ENCODE measurements around the gene ST3GAL4.

The ST3GAL4 gene

GRCh38 chr11:126431401-126432064 is 76.0 kb downstream of the ST3GAL4 start:
- H3K36me3 ChIP-seq (ENCODE audit: control insufficient read depth in 2 of 2, insufficient read depth in 2 of 2, low read length in 2 of 2): no peaks in the 10 kb centered on the region
- no peak overlapping the region for H3K9ac ChIP-seq (ENCODE audit: low read length in 2 of 2)
- H3K4me3 ChIP-seq (ENCODE audit: low read length in 2 of 2): no peak overlapping the region
- H3K9me3 ChIP-seq (ENCODE audit: control insufficient read depth in 2 of 2, low read length in 2 of 2): no peaks in the 10 kb centered on the region
- peaks cover 0 to 2% of the 10 kb centered on the region in 2 donors for H3K27me3 ChIP-seq (ENCODE audit: control insufficient read depth in 1 of 2, insufficient read depth in 2 of 2, low read length in 2 of 2)
- H3K27ac ChIP-seq (ENCODE audit: low read length): no peak overlapping the region
- H3K4me1 ChIP-seq (ENCODE audit: control insufficient read depth, insufficient read depth, low read length): peaks cover 7% of the 10 kb centered on the region

DNA sequence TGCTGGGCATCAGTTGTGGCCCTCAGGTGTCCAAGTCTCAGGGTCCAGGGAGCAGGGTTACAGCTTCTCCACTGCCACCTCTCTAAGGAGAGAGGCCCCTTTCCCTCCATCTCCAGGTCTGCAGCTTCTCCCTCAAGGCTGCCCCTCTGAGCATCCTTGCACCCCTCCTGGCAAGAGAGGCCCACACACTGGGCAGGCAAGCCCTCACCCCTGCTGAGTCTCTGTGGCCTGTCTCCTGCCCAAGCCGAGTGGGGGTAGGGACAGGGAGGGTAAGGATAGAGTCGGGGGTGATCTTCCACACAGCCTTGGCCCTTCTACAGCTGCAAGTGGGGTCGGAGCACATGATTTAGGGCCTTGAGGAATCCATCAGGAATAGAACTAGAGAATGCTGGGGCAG is 76.6 kb downstream of the ST3GAL4 start:
- Histone ChIP-seq H3K36me3 (ENCODE audit: control insufficient read depth in 2 of 2, insufficient read depth in 2 of 2, low read length in 2 of 2) (no peaks in the 10 kb centered on the region), H3K27ac (ENCODE audit: low read length) (no peak overlapping the region), H3K4me1 (ENCODE audit: control insufficient read depth, insufficient read depth, low read length) (peaks cover 7% of the 10 kb centered on the region), H3K9ac (ENCODE audit: low read length in 2 of 2) (no peak overlapping the region), H3K27me3 (ENCODE audit: control insufficient read depth in 1 of 2, insufficient read depth in 2 of 2, low read length in 2 of 2) (peaks cover 0 to 2% of the 10 kb centered on the region in 2 donors), H3K4me3 (ENCODE audit: low read length in 2 of 2) (no peak overlapping the region), H3K9me3 (ENCODE audit: control insufficient read depth in 2 of 2, low read length in 2 of 2) (no peaks in the 10 kb centered on the region)

DNA sequence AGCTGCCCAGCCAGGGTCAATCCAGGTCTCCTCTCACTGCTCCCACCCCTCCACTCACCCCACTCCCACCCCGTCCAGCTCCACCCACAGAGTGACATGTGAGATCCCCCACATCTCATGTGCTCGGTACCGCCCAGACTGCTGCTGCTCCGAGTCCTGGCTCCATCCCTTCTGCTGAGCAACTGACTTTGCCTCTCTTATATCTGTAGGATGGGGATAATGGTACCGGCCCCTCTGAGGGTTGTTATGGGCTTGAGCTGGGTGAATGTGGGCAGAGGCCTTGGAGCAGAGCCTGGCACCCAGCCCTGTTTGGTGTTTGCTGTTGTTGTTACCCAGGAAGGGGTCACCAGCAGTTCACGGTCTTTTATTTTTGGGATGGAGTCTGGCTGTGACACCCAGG is 77.0 kb downstream of the ST3GAL4 start:
- Histone ChIP-seq H3K9ac (ENCODE audit: low read length in 2 of 2) (no peak overlapping the region), H3K9me3 (ENCODE audit: control insufficient read depth in 2 of 2, low read length in 2 of 2) (no peaks in the 10 kb centered on the region), H3K27me3 (ENCODE audit: control insufficient read depth in 1 of 2, insufficient read depth in 2 of 2, low read length in 2 of 2) (peaks cover 0 to 2% of the 10 kb centered on the region in 2 donors), H3K36me3 (ENCODE audit: control insufficient read depth in 2 of 2, insufficient read depth in 2 of 2, low read length in 2 of 2) (no peaks in the 10 kb centered on the region), H3K4me1 (ENCODE audit: control insufficient read depth, insufficient read depth, low read length) (peaks cover 7% of the 10 kb centered on the region), H3K4me3 (ENCODE audit: low read length in 2 of 2) (no peak overlapping the region), H3K27ac (ENCODE audit: low read length) (no peak overlapping the region)

DNA sequence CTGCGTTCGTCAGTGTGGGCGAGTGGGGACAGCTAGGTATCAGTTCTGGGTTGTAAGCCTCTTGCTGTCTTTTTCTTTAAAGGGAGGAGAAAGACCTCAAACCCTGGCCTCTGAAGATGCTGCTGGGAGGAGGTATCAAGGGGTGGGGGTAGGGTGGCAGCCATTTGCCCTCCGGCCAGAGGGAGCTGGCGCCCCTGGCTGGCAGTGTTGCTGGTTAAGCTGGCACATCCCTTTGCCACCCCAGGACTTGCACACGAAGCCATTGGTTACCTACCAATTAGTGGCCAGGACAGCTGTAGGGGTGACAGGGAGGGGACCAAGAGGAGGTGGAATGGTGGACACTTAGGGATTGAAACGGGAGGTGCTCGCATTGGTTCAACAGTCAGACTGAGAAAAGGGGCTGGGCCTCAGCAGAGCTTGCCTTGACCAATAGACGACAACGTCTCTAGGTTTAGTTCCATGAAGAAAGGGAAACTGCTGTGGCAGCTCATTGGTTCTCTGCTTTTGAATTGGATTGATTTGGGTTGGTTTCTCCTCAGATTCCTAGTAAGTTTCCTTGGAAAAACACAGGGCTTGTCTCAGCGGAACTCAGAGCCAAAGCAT is 77.9 kb downstream of the ST3GAL4 start:
- Histone ChIP-seq H3K9ac (ENCODE audit: low read length in 2 of 2) (no peak overlapping the region), H3K27ac (ENCODE audit: low read length) (no peak overlapping the region), H3K4me3 (ENCODE audit: low read length in 2 of 2) (no peak overlapping the region), H3K36me3 (ENCODE audit: control insufficient read depth in 2 of 2, insufficient read depth in 2 of 2, low read length in 2 of 2) (no peaks in the 10 kb centered on the region), H3K9me3 (ENCODE audit: control insufficient read depth in 2 of 2, low read length in 2 of 2) (no peaks in the 10 kb centered on the region), H3K27me3 (ENCODE audit: control insufficient read depth in 1 of 2, insufficient read depth in 2 of 2, low read length in 2 of 2) (peaks cover 0 to 2% of the 10 kb centered on the region in 2 donors), H3K4me1 (ENCODE audit: control insufficient read depth, insufficient read depth, low read length) (peaks cover 7% of the 10 kb centered on the region)

DNA sequence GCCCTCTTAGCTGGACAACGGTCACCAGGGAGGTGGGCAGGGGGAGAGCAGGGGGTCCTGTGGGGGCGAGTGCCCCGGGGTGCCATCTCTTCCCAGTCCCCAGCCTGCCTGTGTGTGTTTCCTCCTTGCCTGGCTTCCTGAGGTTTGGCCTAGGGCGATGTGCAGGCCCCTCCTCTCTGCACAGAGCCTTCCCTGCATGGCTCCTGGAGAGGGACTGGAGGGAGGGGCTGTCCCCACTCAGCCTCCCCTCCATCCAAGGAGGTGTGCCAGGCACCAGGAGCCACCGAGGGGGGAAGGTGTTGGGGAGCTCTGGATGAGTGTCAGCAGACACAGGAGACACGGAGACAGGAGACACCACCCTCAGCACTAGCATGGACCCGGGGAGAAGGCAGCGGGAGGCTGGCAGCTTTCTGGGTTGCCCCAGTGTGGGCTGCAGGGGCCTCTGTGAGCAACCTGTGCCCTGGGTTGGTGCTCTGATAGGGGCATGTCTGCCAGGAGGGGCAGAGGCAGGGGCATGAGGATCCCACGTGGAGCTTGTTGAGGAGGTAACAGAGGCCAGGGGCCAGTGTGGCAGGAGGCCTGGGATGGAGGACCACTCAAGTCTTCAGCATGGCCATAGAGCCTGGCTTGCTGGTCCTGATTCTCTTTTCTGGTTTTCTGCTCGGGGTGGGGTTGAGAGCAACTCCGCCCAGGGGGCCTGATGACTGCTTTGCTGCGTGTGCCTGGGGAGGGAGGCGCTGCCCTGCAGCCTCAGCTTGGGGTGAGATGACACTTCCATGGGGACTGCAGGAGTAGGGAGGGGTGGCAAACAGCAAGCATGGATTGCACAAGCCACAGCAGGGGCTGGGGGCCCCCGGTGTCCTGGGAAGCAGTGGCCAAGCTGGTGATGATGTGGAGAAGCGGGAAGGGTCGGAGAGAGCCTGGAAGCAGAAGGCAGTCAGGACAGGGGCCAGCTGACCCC is 78.8 kb downstream of the ST3GAL4 start:
- H3K9ac ChIP-seq (ENCODE audit: low read length in 2 of 2): no peak overlapping the region

GRCh38 chr11:126434950-126435335 is 79.5 kb downstream of the ST3GAL4 start:
- no peak overlapping the region for H3K4me3 ChIP-seq (ENCODE audit: low read length in 2 of 2)
- no peak overlapping the region for H3K27ac ChIP-seq (ENCODE audit: low read length)
- peaks cover 7% of the 10 kb centered on the region for H3K4me1 ChIP-seq (ENCODE audit: control insufficient read depth, insufficient read depth, low read length)
- peaks cover 0 to 3% of the 10 kb centered on the region in 2 donors for H3K27me3 ChIP-seq (ENCODE audit: control insufficient read depth in 1 of 2, insufficient read depth in 2 of 2, low read length in 2 of 2)
- H3K9me3 ChIP-seq (ENCODE audit: control insufficient read depth in 2 of 2, low read length in 2 of 2): no peaks in the 10 kb centered on the region
- H3K9ac ChIP-seq (ENCODE audit: low read length in 2 of 2): no peak overlapping the region
- no peaks in the 10 kb centered on the region for H3K36me3 ChIP-seq (ENCODE audit: control insufficient read depth in 2 of 2, insufficient read depth in 2 of 2, low read length in 2 of 2)

More for the DNA sequence above, 78.8 kb downstream of the ST3GAL4 start:
- Histone ChIP-seq H3K27ac (ENCODE audit: low read length) (no peak overlapping the region), H3K36me3 (ENCODE audit: control insufficient read depth in 2 of 2, insufficient read depth in 2 of 2, low read length in 2 of 2) (no peaks in the 10 kb centered on the region), H3K4me3 (ENCODE audit: low read length in 2 of 2) (no peak overlapping the region), H3K4me1 (ENCODE audit: control insufficient read depth, insufficient read depth, low read length) (peaks cover 7% of the 10 kb centered on the region), H3K9me3 (ENCODE audit: control insufficient read depth in 2 of 2, low read length in 2 of 2) (no peaks in the 10 kb centered on the region), H3K27me3 (ENCODE audit: control insufficient read depth in 1 of 2, insufficient read depth in 2 of 2, low read length in 2 of 2) (peaks cover 0 to 2% of the 10 kb centered on the region in 2 donors)

DNA sequence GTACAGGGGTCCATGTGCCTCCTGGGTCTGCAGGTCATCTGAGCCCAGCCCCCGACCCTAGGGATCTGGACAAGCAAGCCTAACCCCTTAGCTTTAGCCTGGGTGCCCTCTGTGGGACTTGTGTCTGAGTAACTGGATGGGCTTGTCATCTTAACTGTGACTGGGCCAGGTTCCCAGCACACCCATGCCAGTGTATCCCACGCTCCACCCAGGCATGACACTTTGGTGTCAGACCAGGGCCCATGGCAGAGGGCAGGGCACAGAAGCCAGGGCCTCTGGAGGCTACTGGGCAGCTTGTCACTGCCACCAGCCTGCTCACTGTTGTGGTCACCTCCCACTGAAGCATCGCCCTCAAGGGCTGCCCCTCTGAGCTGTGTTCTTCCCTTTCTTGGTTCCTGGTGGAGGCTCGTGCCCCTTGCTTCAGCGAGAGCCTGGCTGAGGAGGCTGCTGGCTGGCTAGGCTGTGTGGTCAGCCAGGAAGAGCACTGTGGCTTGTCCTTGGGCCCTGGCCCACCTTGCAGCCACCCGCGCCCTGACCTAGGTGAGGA is 80.8 kb downstream of the ST3GAL4 start:
- Histone ChIP-seq H3K4me1 (ENCODE audit: control insufficient read depth, insufficient read depth, low read length) (peaks cover 9% of the 10 kb centered on the region), H3K27me3 (ENCODE audit: control insufficient read depth in 1 of 2, insufficient read depth in 2 of 2, low read length in 2 of 2) (peaks cover under 1 to 10% of the 10 kb centered on the region in 2 donors), H3K9me3 (ENCODE audit: control insufficient read depth in 2 of 2, low read length in 2 of 2) (no peaks in the 10 kb centered on the region), H3K27ac (ENCODE audit: low read length) (no peak overlapping the region), H3K36me3 (ENCODE audit: control insufficient read depth in 2 of 2, insufficient read depth in 2 of 2, low read length in 2 of 2) (no peaks in the 10 kb centered on the region), H3K4me3 (ENCODE audit: low read length in 2 of 2) (no peak overlapping the region), H3K9ac (ENCODE audit: low read length in 2 of 2) (no peak overlapping the region)

DNA sequence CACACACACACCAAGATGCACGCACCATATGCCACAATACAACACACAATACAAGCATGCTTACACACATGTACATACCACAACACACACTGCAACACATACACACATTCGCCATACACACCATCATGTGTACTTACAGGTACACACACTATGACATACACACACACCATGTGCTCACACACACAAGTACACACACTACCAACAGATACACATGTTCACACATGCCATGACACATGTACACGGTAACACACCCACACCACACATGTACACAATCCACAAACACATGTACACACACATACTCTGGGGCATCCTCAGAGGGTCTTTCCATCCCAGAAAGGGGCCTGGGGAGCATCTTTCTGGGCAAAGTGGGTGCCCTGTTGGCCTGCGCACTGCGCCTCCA is 82.2 kb downstream of the ST3GAL4 start:
- H3K27me3 ChIP-seq (ENCODE audit: control insufficient read depth in 1 of 2, insufficient read depth in 2 of 2, low read length in 2 of 2): peaks cover 4 to 13% of the 10 kb centered on the region in 2 donors
- no peaks in the 10 kb centered on the region for H3K9me3 ChIP-seq (ENCODE audit: control insufficient read depth in 2 of 2, low read length in 2 of 2)
- H3K4me1 ChIP-seq (ENCODE audit: control insufficient read depth, insufficient read depth, low read length): peaks cover 5% of the 10 kb centered on the region
- no peak overlapping the region for H3K9ac ChIP-seq (ENCODE audit: low read length in 2 of 2)
- no peaks in the 10 kb centered on the region for H3K36me3 ChIP-seq (ENCODE audit: control insufficient read depth in 2 of 2, insufficient read depth in 2 of 2, low read length in 2 of 2)
- H3K4me3 ChIP-seq (ENCODE audit: low read length in 2 of 2): no peak overlapping the region
- no peak overlapping the region for H3K27ac ChIP-seq (ENCODE audit: low read length)

- H3K9me3 ChIP-seq (ENCODE audit: control insufficient read depth in 2 of 2, low read length in 2 of 2): no peaks in the 10 kb centered on the region
- H3K4me3 ChIP-seq (ENCODE audit: low read length in 2 of 2): no peak overlapping the region
- H3K4me1 ChIP-seq (ENCODE audit: control insufficient read depth, insufficient read depth, low read length): peaks cover 5% of the 10 kb centered on the region
- no peak overlapping the region for H3K9ac ChIP-seq (ENCODE audit: low read length in 2 of 2)
- H3K36me3 ChIP-seq (ENCODE audit: control insufficient read depth in 2 of 2, insufficient read depth in 2 of 2, low read length in 2 of 2): no peaks in the 10 kb centered on the region
- no peak overlapping the region for H3K27ac ChIP-seq (ENCODE audit: low read length)
- H3K27me3 ChIP-seq (ENCODE audit: control insufficient read depth in 1 of 2, insufficient read depth in 2 of 2, low read length in 2 of 2): peaks cover 4 to 16% of the 10 kb centered on the region in 2 donors
These were observed 82.8 kb downstream of the ST3GAL4 start for GRCh38 chr11:126438272-126438671.

- H3K27ac ChIP-seq (ENCODE audit: low read length): no peak overlapping the region
- H3K9ac ChIP-seq (ENCODE audit: low read length in 2 of 2): no peak overlapping the region
- peaks cover 4 to 14% of the 10 kb centered on the region in 2 donors for H3K27me3 ChIP-seq (ENCODE audit: control insufficient read depth in 1 of 2, insufficient read depth in 2 of 2, low read length in 2 of 2)
- peaks cover 5% of the 10 kb centered on the region for H3K4me1 ChIP-seq (ENCODE audit: control insufficient read depth, insufficient read depth, low read length)
- no peak overlapping the region for H3K4me3 ChIP-seq (ENCODE audit: low read length in 2 of 2)
- no peaks in the 10 kb centered on the region for H3K36me3 ChIP-seq (ENCODE audit: control insufficient read depth in 2 of 2, insufficient read depth in 2 of 2, low read length in 2 of 2)
- H3K9me3 ChIP-seq (ENCODE audit: control insufficient read depth in 2 of 2, low read length in 2 of 2): no peaks in the 10 kb centered on the region
These were observed 83.2 kb downstream of the ST3GAL4 start for GRCh38 chr11:126438691-126439090.
